ENCODE results near the gene C1orf232. TPM values are rescaled to one million over a fixed set of nuclear protein-coding genes. Genes with fewer than 3 reads are reported as not detected.

Gene C1orf232
- total and polyA plus RNA-seq, 2 donors (not counting 3 experiments of a cell fraction or from before 2014, with no cell fraction given): not detected

DNA sequence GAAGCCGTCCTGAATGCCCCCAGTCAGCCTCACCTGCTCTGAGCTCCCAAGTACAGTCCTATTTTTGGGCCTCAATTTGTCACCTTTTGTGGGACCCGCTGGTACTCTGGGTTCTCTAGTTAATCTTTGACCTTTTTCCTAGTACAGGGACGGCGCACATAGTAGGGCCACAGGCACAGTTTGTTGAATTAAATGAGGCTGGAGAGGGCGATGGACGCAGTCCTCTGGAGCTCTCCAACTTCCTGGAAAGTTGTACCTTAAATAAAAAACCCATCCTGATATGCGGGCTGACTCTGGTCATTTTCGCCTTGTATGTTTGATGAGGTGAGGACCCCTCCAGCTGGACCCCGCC lies 5.1 kb downstream of the C1orf232 start:
- DNase-seq (ENCODE audit: low read depth, low spot score) (no peak), FAIRE-seq (no peak)
- dilution Hi-C loops (cut with MboI; ENCODE audit: extremely low pct_ligation_motif_present, low sequenced_read_pairs) (no loop called here), intact Hi-C loops (cut with micrococcal nuclease) (loop anchor here (1.0 kb wide), 2 partner anchors 58 to 127 kb away; no protein-coding TSS in a partner anchor)
- H3K36me3 ChIP-seq (ENCODE audit: control insufficient read depth in 2 of 2, extremely low read depth in 1 of 2, insufficient read depth in 2 of 2, low read length in 2 of 2): peaks cover 0 to 4% of the 10 kb centered on the region in 2 experiments
- H2AFZ ChIP-seq (ENCODE audit: low read depth, low read length): no peak overlapping the region
- no peaks in the 10 kb centered on the region for H4K20me1 ChIP-seq (replicated peaks; ENCODE audit: control insufficient read depth, extremely low read depth, insufficient read depth, low read length)
- TF ChIP-seq EZH2 (IDR thresholded peaks at IDR 0.05; ENCODE audit: borderline replicate concordance, low read depth, low read length, severe bottlenecking): no peak
- no peak for TF ChIP-seq POLR2AphosphoS5 (IDR thresholded peaks at IDR 0.05; ENCODE audit: insufficient read depth, low read depth, low read length)
- no peak for TF ChIP-seq MYC (IDR thresholded peaks at IDR 0.05; ENCODE audit: low read depth, low read length)
- no peak for TF ChIP-seq FOS (IDR thresholded peaks at IDR 0.05; ENCODE audit: borderline replicate concordance, insufficient read depth, low read length)
- TF ChIP-seq, protein P1, sequence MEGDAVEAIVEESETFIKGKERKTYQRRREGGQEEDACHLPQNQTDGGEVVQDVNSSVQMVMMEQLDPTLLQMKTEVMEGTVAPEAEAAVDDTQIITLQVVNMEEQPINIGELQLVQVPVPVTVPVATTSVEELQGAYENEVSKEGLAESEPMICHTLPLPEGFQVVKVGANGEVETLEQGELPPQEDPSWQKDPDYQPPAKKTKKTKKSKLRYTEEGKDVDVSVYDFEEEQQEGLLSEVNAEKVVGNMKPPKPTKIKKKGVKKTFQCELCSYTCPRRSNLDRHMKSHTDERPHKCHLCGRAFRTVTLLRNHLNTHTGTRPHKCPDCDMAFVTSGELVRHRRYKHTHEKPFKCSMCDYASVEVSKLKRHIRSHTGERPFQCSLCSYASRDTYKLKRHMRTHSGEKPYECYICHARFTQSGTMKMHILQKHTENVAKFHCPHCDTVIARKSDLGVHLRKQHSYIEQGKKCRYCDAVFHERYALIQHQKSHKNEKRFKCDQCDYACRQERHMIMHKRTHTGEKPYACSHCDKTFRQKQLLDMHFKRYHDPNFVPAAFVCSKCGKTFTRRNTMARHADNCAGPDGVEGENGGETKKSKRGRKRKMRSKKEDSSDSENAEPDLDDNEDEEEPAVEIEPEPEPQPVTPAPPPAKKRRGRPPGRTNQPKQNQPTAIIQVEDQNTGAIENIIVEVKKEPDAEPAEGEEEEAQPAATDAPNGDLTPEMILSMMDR (IDR thresholded peaks at IDR 0.05; ENCODE audit: extremely low read depth in 1 of 2, insufficient read depth in 1 of 2, low read depth in 1 of 2, low read length in 2 of 2): no peak
- TF ChIP-seq, protein P2, sequence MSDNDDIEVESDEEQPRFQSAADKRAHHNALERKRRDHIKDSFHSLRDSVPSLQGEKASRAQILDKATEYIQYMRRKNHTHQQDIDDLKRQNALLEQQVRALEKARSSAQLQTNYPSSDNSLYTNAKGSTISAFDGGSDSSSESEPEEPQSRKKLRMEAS (IDR thresholded peaks at IDR 0.05; ENCODE audit: insufficient read depth, insufficient read length): no peak
- no peak for TF ChIP-seq JUN (IDR thresholded peaks at IDR 0.05; ENCODE audit: borderline replicate concordance, insufficient read depth, insufficient read length, low read depth)
- TF ChIP-seq POLR2A (IDR thresholded peaks at IDR 0.05; ENCODE audit: low read depth, low read length): no peak
- no peak for TF ChIP-seq GATA2 (IDR thresholded peaks at IDR 0.05; ENCODE audit: insufficient read depth, insufficient read length, low read depth, low read length)
- no peak overlapping the region for H3K27ac ChIP-seq (ENCODE audit: insufficient read depth, low read depth, low read length)
- ChIA-PET CTCF (interaction anchor here (1.5 to 3.7 kb wide), 3 partner anchors 19 to 127 kb away, joined by 4 to 12 read pairs (median 6); no protein-coding TSS in a partner anchor), POLR2A (no interaction called here)
- peaks cover 25% of the 10 kb centered on the region for H3K4me1 ChIP-seq (ENCODE audit: control insufficient read depth, extremely low read depth, insufficient read depth, low read length)
- no peak overlapping the region for H3K9ac ChIP-seq (replicated peaks; ENCODE audit: extremely low read depth, insufficient read depth, low read length)
- H3K4me2 ChIP-seq (ENCODE audit: insufficient read depth, low read length): no peak overlapping the region
- no peaks in the 10 kb centered on the region for H3K9me3 ChIP-seq (replicated peaks; ENCODE audit: control insufficient read depth, insufficient read depth, low read length)
- H3K9me1 ChIP-seq (replicated peaks; ENCODE audit: control insufficient read depth, extremely low read depth, insufficient read depth, low read length): no peaks in the 10 kb centered on the region
- no peak overlapping the region for H3K4me3 ChIP-seq (replicated peaks in 1 of 3; ENCODE audit: insufficient read depth in 1 of 3, low read depth in 1 of 3, low read length in 3 of 3)
- no TSS peak for BruUV-seq (replicated peaks)
- no peaks in the 10 kb centered on the region for H3K79me2 ChIP-seq (ENCODE audit: control insufficient read depth, insufficient read depth, low read length)
- no peaks in the 10 kb centered on the region for H3K27me3 ChIP-seq (ENCODE audit: control insufficient read depth in 2 of 2, insufficient read depth in 2 of 2, low read length in 2 of 2)
